Heart left ventricle (tissue), 16 donors: ENCODE data around the gene TOP2B. TPM values are rescaled to one million over a fixed set of nuclear protein-coding genes. Genes with fewer than 3 reads are reported as not detected.

Source experiments
- ATAC-seq, 4 donors: fragments of 200-7000 bp; cut with Tn5 transposase; one replicate each; pipeline ENCODE4 v1.9.1; 2020 to 2022; ENCODE audit warnings: moderate library complexity in 4 of 4, mild to moderate bottlenecking in 3 of 4, moderate number of reproducible peaks in 1 of 4
- DNase-seq, 5 donors: peaks; one replicate each; pipeline ENCODE4 v3.0.0-alpha.2; 2020
- H3K27ac ChIP-seq, 12 donors: fragments of 200-600 bp; sonication (generic) in 4 of 12; one replicate each; pipeline versions ENCODE4 v1.5.0 to v1.8.0; 2016 to 2022; ENCODE audit warnings: mild to moderate bottlenecking in 2 of 12
- H3K27me3 ChIP-seq, 9 donors: fragments of 200-600 bp; sonication (generic) in 2 of 9; one replicate each; pipeline versions ENCODE4 v1.5.1 to v1.8.0; 2016 to 2022; ENCODE audit warnings: mild to moderate bottlenecking in 3 of 9
- H3K36me3 ChIP-seq, 9 donors: fragments of 200-600 bp; sonication (generic) in 2 of 9; one replicate each; pipeline versions ENCODE4 v1.5.0 to v1.8.0; 2018 to 2022; ENCODE audit warnings: mild to moderate bottlenecking in 2 of 9
- H3K4me1 ChIP-seq, 12 donors: fragments of 200-600 bp; sonication (generic) in 4 of 12; one replicate each; pipeline versions ENCODE4 v1.5.0 to v1.8.0; 2016 to 2022; ENCODE audit warnings: mild to moderate bottlenecking in 3 of 12
- H3K4me3 ChIP-seq, 12 donors: fragments of 200-600 bp; sonication (generic) in 4 of 12; one replicate each; pipeline versions ENCODE4 v1.5.0 to v1.8.0; 2017 to 2022; ENCODE audit warnings: mild to moderate bottlenecking in 9 of 12, moderate library complexity in 4 of 12
- H3K9me3 ChIP-seq, 12 donors: fragments of 200-600 bp; sonication (generic) in 4 of 12; one replicate each; pipeline versions ENCODE4 v1.5.0 to v1.8.0; 2016 to 2022; ENCODE audit warnings: mild to moderate bottlenecking in 1 of 12
- CTCF ChIP-seq, 12 donors: fragments of 200-600 bp; sonication (generic) in 4 of 12; IDR thresholded peaks; one replicate each; pipeline versions ENCODE4 v1.5.0 to v1.8.0; 2018 to 2022; ENCODE audit warnings: antibody characterized with exemption in 12 of 12, mild to moderate bottlenecking in 5 of 12
- POLR2A ChIP-seq, 2 donors: fragments of 450-650 bp; IDR thresholded peaks; one replicate each; pipeline ENCODE4 v1.6.1; 2017; ENCODE audit warnings: antibody characterized with exemption in 2 of 2, mild to moderate bottlenecking in 2 of 2, moderate library complexity in 2 of 2
- WGBS, 4 donors: extraction: QIAGEN DNeasy Blood & Tissue Kit in 2 of 4; methylation state at CpG; one replicate each; pipeline versions ENCODE4 v1.1.5 to v1.1.7; 2013 to 2018; 5-methylcytosine and 5-hydroxymethylcytosine counted together
- intact Hi-C, 10 donors: fragments of 100-400 bp; cut with DNase I; formaldehyde crosslinking; loops; one replicate each; pipeline versions ENCODE4 v1.11.1 to v1.14.2; 2022
- polyA plus RNA-seq, 2 donors: library from polyadenylated mRNA; stranded (reverse); fragments of 200-250 nt; gene quantifications; one replicate each; pipeline ENCODE4 v1.2.3, GENCODE V29; 2013
- total RNA-seq, 9 donors: library from RNA; depleted of rRNA in 2 of 9; stranded (reverse); fragments of >200 nt in 2 of 9; fragmentation: NEBNext Ultra II Directional in 3 of 9; extraction: Animal tissue kit (Norgen Biotek cat#: 25700) in 3 of 9; gene quantifications; one replicate each; pipeline versions ENCODE4 v1.1.0 to v1.2.4, GENCODE V29; 2016 to 2023
- donor health status: ischemic (EF 13 %, LVEDD 7.1; RV severe dilation, severe dysfunction).
- donor health status: healthy with polysubstance abuse.
- donor health status: DM: no; HTN: yes; CAD: no.
- donor health status: DM: no; HTN: no; CAD: no.
- donor health status: ischemic (EF 25% LVEDD 6.9; RV normal size, moderate dysfunction).
- donor health status: ischemic (EF 25% LVEDD 5.7; RV mildly dilated, moderate dysfunction).
- donor health status: healthy.
- donor health status: DM: yes; HTN: yes; CAD: no.
- donor health status: ischemic (EF 35%, LVEDD 5.7; RV mildly dilated, moderate dysfunction).
- donor health status: nonischemic (EF 11% LVEDD 7.7; RV severe dilation, severe dysfunction).
- donor health status: DM: yes; HTN: yes; CAD: no.
- donor health status: PGD.
- donor health status: ischemic (EF 29% LVEDD 5.4; RV normal size, mild dysfunction).
- donor health status: nonischemic (EF 23%, LVEDD 6.1; RV moderate dilation, normal function).

TOP2B gene
- total and polyA plus RNA-seq, 11 donors = 33.1 to 124 (median 91.0) TPM

GRCh38 chr3:25673738-25674298, 9.1 kb upstream of the TOP2B start:
- TF ChIP-seq POLR2A (IDR thresholded peaks at IDR 0.05) (no peak), CTCF (IDR thresholded peaks at IDR 0.05) (no peak)
- ATAC-seq (no peak), DNase-seq (peak in 1 of 5 donors; percentile 60)
- H3K4me3 ChIP-seq = no peak overlapping the region
- WGBS, 4 donors = 94 to 97% (median 95%) methylated on average over 8 of the region's 8 CpGs
- H3K36me3 ChIP-seq = no peaks in the 10 kb centered on the region
- intact Hi-C loops = no loop called here
- no peak overlapping the region for H3K27ac ChIP-seq
- no peaks in the 10 kb centered on the region for H3K27me3 ChIP-seq
- no peaks in the 10 kb centered on the region for H3K9me3 ChIP-seq
- no peaks in the 10 kb centered on the region for H3K4me1 ChIP-seq

- ATAC-seq (no peak), DNase-seq (peak in 2 of 5 donors; percentile 44 to 61)
- TF ChIP-seq CTCF (IDR thresholded peaks at IDR 0.05) = no peak
- no peak for TF ChIP-seq POLR2A (IDR thresholded peaks at IDR 0.05)
- no peaks in the 10 kb centered on the region for H3K27me3 ChIP-seq
- H3K4me1 ChIP-seq = peaks cover 9 to 36% (median 29%) of the 10 kb centered on the region in 12 donors
- 11 to 19% (median 16%) methylated on average over 14 of the region's 14 CpGs for WGBS, 4 donors
- no peaks in the 10 kb centered on the region for H3K9me3 ChIP-seq
- intact Hi-C loops = loop anchor here in 7 of 10 donors (2.0 to 10.0 kb wide), 6 partner anchors 117 to 1049 kb away; partner anchors contain the start of genes NGLY1 (in 3 of the 7) and OXSM (in 1 of the 7)
- peak overlapping the region; percentile 54 to 97 (median 78) for H3K4me3 ChIP-seq
- H3K27ac ChIP-seq = peak overlapping the region; percentile 94 to 99 (median 96)
- no peaks in the 10 kb centered on the region for H3K36me3 ChIP-seq
These were observed 891 bp upstream of the TOP2B start for GRCh38 chr3:25665315-25666280.

- 0% methylated on average over 24 to 115 of the region's 115 CpGs for WGBS, 4 donors
- intact Hi-C loops = loop anchor here in 9 of 10 donors (2.0 to 10.0 kb wide), 7 partner anchors 118 to 1051 kb away; partner anchors contain the start of genes NGLY1 (in 3 of the 9) and OXSM (in 3 of the 9)
- peak overlapping the region; percentile 94 to 99 (median 96) for H3K27ac ChIP-seq
- peak overlapping the region; percentile 54 to 97 (median 78) for H3K4me3 ChIP-seq
- peaks cover 9 to 49% (median 42%) of the 10 kb centered on the region in 12 donors for H3K4me1 ChIP-seq
- H3K36me3 ChIP-seq = no peaks in the 10 kb centered on the region
- no peaks in the 10 kb centered on the region for H3K9me3 ChIP-seq
- no peaks in the 10 kb centered on the region for H3K27me3 ChIP-seq
- TF ChIP-seq POLR2A (IDR thresholded peaks at IDR 0.05) = no peak
- peak in 1 of 12 donors; percentile 2 for TF ChIP-seq CTCF (IDR thresholded peaks at IDR 0.05)
- ATAC-seq (peak; percentile 7 to 70 (median 60)), DNase-seq (peak; percentile 73 to 86 (median 81))
These were observed 567 bp downstream of the TOP2B start for GRCh38 chr3:25663869-25664811.
